H1 (cell line): ENCODE data around the gene MAP4.

Source experiments
- BCL11A ChIP-seq, 2 experiments: IDR thresholded peaks; one replicate each; pipeline ENCODE4 v1.6.1; 2011; ENCODE audit warnings: low read depth in 2 of 2, low read length in 2 of 2, mild to moderate bottlenecking in 2 of 2
- CEBPB ChIP-seq: IDR thresholded peaks from 2 replicates; pipeline ENCODE4 v1.6.1; 2012; ENCODE audit warnings: low read depth, low read length
- EP300 ChIP-seq, 2 experiments: IDR thresholded peaks; 1 replicate in 1 of 2; 2 replicates in 1 of 2; pipeline ENCODE4 v1.6.1; 2011 to 2012; ENCODE audit warnings: low read depth in 2 of 2, low read length in 2 of 2, mild to moderate bottlenecking in 2 of 2, borderline replicate concordance in 1 of 2, inconsistent platforms in 1 of 2, moderate library complexity in 1 of 2
- EZH2 ChIP-seq: fragments of 200-600 bp; sonication (generic); IDR thresholded peaks from 2 replicates; pipeline ENCODE4 v1.7.1; 2012; ENCODE audit warnings: low read depth, mild to moderate bottlenecking, moderate library complexity, low read length, inconsistent platforms; ENCODE audit not compliant: severe bottlenecking
- JUN ChIP-seq: IDR thresholded peaks from 2 replicates; pipeline ENCODE4 v1.6.1; 2011; ENCODE audit warnings: low read depth, mild to moderate bottlenecking, improper control_type of control experiment, low read length
- MAFK ChIP-seq: IDR thresholded peaks from 2 replicates; pipeline ENCODE4 v1.6.1; 2012; ENCODE audit warnings: low read depth, mild to moderate bottlenecking, improper control_type of control experiment, low read length
- POLR2A ChIP-seq, 2 experiments: IDR thresholded peaks; 1 replicate in 1 of 2; 2 replicates in 1 of 2; pipeline ENCODE4 v1.6.1; 2011; ENCODE audit warnings: low read depth in 2 of 2, low read length in 2 of 2, mild to moderate bottlenecking in 2 of 2; ENCODE audit errors: control extremely low read depth in 1 of 2
- POLR2AphosphoS5 ChIP-seq: IDR thresholded peaks from 2 replicates; pipeline ENCODE4 v1.6.1; 2011; ENCODE audit warnings: low read depth, low read length
- RFX5 ChIP-seq: IDR thresholded peaks from 2 replicates; pipeline ENCODE4 v1.6.1; 2011; ENCODE audit warnings: low read depth, low read length, improper control_type of control experiment, borderline replicate concordance
- SP4 ChIP-seq: IDR thresholded peaks from 2 replicates; pipeline ENCODE4 v1.6.1; 2012; ENCODE audit warnings: low read length, inconsistent platforms
- SUZ12 ChIP-seq: fragments of 200-600 bp; sonication (generic); IDR thresholded peaks from 2 replicates; pipeline ENCODE4 v1.6.1; 2012; ENCODE audit warnings: mild to moderate bottlenecking, inconsistent platforms, low read length, moderate library complexity, mixed read lengths
- TF ChIP-seq, protein P1 (sequence below): IDR thresholded peaks from 2 replicates; pipeline ENCODE4 v1.6.1; 2011; ENCODE audit warnings: low read length, improper control_type of control experiment
- TF ChIP-seq, protein P2 (sequence below), 3 experiments: IDR thresholded peaks; 1 replicate in 2 of 3; 2 replicates in 1 of 3; pipeline versions ENCODE4 v1.5.1 to v1.6.1; 2011; ENCODE audit warnings: low read length in 3 of 3, mild to moderate bottlenecking in 3 of 3, inconsistent platforms in 2 of 3, low read depth in 1 of 3, moderate library complexity in 1 of 3; ENCODE audit not compliant: insufficient read depth in 1 of 3; ENCODE audit errors: control extremely low read depth in 1 of 3

DNA sequence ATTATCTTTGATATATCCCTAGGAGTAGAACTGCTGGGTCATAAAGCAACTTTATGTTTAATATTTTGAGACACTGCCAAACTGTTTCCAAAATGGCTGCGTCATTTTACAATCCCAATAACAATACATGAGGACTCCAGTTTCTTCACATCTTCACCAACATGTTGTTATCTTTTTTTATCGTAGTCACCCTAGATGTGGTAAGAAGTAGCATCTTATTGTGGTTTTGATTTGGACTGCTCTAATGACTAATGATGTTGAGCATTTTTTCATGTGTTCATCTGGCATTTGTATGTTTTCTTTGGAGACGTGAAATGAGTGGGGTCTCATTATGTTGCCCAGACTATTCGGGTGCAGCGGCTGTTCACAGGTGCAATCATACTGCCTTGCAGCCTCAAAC lies 83.8 kb downstream of the MAP4 start:
- TF ChIP-seq MAFK (no peak), EP300 (IDR thresholded peaks at IDR 0.05; ENCODE audit: borderline replicate concordance in 1 of 2, low read depth in 2 of 2, low read length in 2 of 2) (no peak), POLR2AphosphoS5 (no peak), BCL11A (IDR thresholded peaks at IDR 0.05; ENCODE audit: low read depth in 2 of 2, low read length in 2 of 2) (no peak), POLR2A (IDR thresholded peaks at IDR 0.05; ENCODE audit: control extremely low read depth in 1 of 2, low read depth in 2 of 2, low read length in 2 of 2) (no peak), CEBPB (no peak), RFX5 (no peak), SUZ12 (no peak), EZH2 (no peak), JUN (no peak), SP4 (no peak)
- TF ChIP-seq, protein P1, sequence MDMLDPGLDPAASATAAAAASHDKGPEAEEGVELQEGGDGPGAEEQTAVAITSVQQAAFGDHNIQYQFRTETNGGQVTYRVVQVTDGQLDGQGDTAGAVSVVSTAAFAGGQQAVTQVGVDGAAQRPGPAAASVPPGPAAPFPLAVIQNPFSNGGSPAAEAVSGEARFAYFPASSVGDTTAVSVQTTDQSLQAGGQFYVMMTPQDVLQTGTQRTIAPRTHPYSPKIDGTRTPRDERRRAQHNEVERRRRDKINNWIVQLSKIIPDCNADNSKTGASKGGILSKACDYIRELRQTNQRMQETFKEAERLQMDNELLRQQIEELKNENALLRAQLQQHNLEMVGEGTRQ: no peak
- TF ChIP-seq, protein P2, sequence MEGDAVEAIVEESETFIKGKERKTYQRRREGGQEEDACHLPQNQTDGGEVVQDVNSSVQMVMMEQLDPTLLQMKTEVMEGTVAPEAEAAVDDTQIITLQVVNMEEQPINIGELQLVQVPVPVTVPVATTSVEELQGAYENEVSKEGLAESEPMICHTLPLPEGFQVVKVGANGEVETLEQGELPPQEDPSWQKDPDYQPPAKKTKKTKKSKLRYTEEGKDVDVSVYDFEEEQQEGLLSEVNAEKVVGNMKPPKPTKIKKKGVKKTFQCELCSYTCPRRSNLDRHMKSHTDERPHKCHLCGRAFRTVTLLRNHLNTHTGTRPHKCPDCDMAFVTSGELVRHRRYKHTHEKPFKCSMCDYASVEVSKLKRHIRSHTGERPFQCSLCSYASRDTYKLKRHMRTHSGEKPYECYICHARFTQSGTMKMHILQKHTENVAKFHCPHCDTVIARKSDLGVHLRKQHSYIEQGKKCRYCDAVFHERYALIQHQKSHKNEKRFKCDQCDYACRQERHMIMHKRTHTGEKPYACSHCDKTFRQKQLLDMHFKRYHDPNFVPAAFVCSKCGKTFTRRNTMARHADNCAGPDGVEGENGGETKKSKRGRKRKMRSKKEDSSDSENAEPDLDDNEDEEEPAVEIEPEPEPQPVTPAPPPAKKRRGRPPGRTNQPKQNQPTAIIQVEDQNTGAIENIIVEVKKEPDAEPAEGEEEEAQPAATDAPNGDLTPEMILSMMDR (IDR thresholded peaks at IDR 0.05; ENCODE audit: control extremely low read depth in 1 of 3, insufficient read depth in 1 of 3, low read depth in 1 of 3, low read length in 3 of 3): no peak
